ENCODE results near the gene GNG14.
A peak's percentile ranks its signal among the peaks of the same experiment; 100 is the strongest.
"Not testable (repeated sequence)": the region's sequence is repeated elsewhere in the genome, so short reads cannot be mapped to it uniquely, and the experiment has no call there.

The GNG14 gene

GRCh38 chr19:12668346-12668745, 19.5 kb upstream of the GNG14 start:
- no peak for DNase-seq

- DNase-seq, result peak; percentile 41
Measured at GRCh38 chr19:12668932-12669269, 18.9 kb upstream of the GNG14 start.

GRCh38 chr19:12669270-12670158, 18.3 kb upstream of the GNG14 start:
- DNase-seq, result peak; percentile 89

- no peak for DNase-seq
Measured at GRCh38 chr19:12670159-12670928, 17.5 kb upstream of the GNG14 start.

- DNase-seq, result no peak
Measured at GRCh38 chr19:12672744-12673143, 15.1 kb upstream of the GNG14 start.

- DNase-seq, result no peak
Measured at GRCh38 chr19:12675399-12675798, 12.4 kb upstream of the GNG14 start.

GRCh38 chr19:12675940-12676339, 11.9 kb upstream of the GNG14 start:
- no peak for DNase-seq

- peak; percentile 62 for DNase-seq
Measured at GRCh38 chr19:12676384-12676792, 11.4 kb upstream of the GNG14 start.

- no peak for DNase-seq
Measured at GRCh38 chr19:12676928-12677327, 10.9 kb upstream of the GNG14 start.

- not testable (repeated sequence) for DNase-seq
Measured at GRCh38 chr19:12678039-12678438, 9.8 kb upstream of the GNG14 start.

GRCh38 chr19:12680034-12680433, 7.8 kb upstream of the GNG14 start:
- no peak for DNase-seq

GRCh38 chr19:12681074-12681987, 6.5 kb upstream of the GNG14 start, which contains the start of gene DHPS:
DHPS (minus strand) TSS chr19:12681880; CDS start chr19:12681766, 114 bp downstream.
- peak; percentile 100 for DNase-seq

- DNase-seq, result no peak
Measured at GRCh38 chr19:12685831-12686230, 2.0 kb upstream of the GNG14 start.

GRCh38 chr19:12689012-12689411, 1.2 kb downstream of the GNG14 start:
- no peak for DNase-seq

- no peak for DNase-seq
Measured at GRCh38 chr19:12689581-12690216, 1.9 kb downstream of the GNG14 start.

GRCh38 chr19:12692960-12693359, 5.2 kb downstream of the GNG14 start:
- DNase-seq, result no peak

- no peak for DNase-seq
Measured at GRCh38 chr19:12694641-12695040, 6.8 kb downstream of the GNG14 start.

- DNase-seq, result no peak
Measured at GRCh38 chr19:12695096-12695495, 7.3 kb downstream of the GNG14 start.

GRCh38 chr19:12695514-12695913, 7.7 kb downstream of the GNG14 start:
- DNase-seq, result no peak

GRCh38 chr19:12695997-12696365, 8.2 kb downstream of the GNG14 start:
- DNase-seq, result no peak

GRCh38 chr19:12696366-12697335, 8.9 kb downstream of the GNG14 start, which contains the start of gene FBXW9:
FBXW9 (minus strand) TSS chr19:12696631; CDS start chr19:12696581, 50 bp downstream.
- DNase-seq, result peak; percentile 93

Measured in NCI-H2171 treated with DMSO at 0.1 percent for 48 hours (cell line).